Measurements from ENCODE around the gene TYMS.

Gene TYMS

DNA sequence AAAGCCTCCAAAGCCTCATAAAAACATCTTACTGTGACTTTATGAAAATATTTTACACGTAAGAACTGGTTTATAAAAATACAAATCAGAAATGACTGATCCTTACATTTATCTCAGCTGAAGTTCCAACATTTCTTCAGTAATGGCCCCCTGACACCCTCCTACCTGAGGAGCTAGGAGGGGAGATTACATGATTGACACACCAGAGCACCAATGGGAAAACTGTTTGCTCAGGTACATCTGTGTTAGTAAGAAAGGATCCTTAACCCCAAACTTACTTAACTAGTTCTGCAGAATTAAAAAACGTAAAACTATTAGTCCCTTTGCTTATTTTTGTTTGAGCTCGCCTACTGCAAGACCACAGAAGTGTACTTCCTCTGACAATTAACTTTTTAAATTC lies 28.0 kb downstream of the TYMS start (continued):
- TF ChIP-seq ZFP30 (CRISPR knock-in tag; IDR thresholded peaks at IDR 0.05): no peak

DNA sequence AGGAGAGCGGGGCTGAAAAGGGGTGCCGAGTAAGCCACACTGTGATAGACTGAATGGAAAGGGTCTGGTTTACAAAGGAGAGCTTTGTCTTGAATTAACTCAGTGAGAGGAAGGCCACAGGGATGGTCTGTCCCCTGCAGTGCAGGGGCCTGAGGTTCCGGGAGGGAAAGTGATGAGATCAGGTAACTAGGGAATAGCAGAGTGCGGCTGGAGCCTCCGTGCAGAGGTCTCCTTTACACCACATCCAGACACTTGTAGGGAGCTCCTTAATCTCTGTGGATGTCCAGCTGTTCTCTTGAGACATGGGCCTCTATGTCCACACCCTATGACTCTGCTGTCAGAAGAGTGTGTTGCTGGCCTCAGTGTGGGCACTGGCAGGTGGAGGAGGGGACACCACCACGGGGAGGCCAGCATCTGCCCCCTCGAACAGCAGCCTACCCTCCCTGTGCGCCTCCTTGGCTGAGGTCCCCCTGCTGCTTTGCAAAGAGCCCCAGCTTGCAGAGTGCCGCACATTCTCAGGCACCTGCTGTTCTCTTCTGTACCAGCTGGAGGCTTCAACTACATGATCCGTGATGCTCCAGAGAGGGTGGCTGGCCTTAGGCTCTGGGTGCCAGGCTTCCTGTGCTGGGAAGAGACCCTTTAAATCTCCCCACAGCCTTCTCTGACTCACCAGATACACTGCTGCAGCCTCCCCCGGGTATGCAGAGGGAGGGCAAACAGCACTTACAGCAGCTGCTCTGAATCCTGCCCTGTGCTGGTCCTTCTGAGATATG lies 29.1 kb downstream of the TYMS start:
- ATAC-seq: peak; percentile 18; the same call in 1 of the 3 replicates
- no peak for TF ChIP-seq BACH2 (CRISPR knock-in tag; IDR thresholded peaks at IDR 0.05; ENCODE audit: borderline replicate concordance)
- no peak for TF ChIP-seq TOX (CRISPR knock-in tag; IDR thresholded peaks at IDR 0.05; ENCODE audit: borderline replicate concordance)
- no peak for TF ChIP-seq PPARA (CRISPR knock-in tag; IDR thresholded peaks at IDR 0.05; ENCODE audit: borderline replicate concordance)
- TF ChIP-seq, protein P1, sequence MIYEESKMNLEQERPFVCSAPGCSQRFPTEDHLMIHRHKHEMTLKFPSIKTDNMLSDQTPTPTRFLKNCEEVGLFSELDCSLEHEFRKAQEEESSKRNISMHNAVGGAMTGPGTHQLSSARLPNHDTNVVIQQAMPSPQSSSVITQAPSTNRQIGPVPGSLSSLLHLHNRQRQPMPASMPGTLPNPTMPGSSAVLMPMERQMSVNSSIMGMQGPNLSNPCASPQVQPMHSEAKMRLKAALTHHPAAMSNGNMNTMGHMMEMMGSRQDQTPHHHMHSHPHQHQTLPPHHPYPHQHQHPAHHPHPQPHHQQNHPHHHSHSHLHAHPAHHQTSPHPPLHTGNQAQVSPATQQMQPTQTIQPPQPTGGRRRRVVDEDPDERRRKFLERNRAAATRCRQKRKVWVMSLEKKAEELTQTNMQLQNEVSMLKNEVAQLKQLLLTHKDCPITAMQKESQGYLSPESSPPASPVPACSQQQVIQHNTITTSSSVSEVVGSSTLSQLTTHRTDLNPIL (CRISPR knock-in tag; IDR thresholded peaks at IDR 0.05; ENCODE audit: low read depth): no peak
- TF ChIP-seq GLIS3 (CRISPR knock-in tag; IDR thresholded peaks at IDR 0.05): no peak
- TF ChIP-seq ZNF8 (CRISPR knock-in tag; IDR thresholded peaks at IDR 0.05): no peak
- no peak for TF ChIP-seq RARB (CRISPR knock-in tag; IDR thresholded peaks at IDR 0.05)

DNA sequence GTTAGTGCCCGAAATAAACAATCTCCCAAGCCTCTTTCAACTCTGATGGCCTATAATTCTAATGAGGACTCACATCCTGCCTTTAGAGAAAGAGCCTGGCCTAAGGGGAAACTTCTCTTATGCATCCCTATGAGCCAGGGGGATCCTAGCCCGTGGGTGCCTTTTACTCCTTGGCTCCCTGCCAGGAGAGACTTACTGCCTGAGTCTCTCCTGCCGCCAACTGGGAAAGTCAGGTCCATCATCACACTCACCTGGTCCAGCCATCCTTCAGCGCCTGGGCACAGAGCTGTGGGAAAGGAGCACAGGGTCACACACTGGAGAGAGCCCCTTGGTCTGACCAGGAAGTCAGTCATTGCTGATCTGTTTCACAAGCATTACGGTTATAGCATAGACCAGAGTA lies 30.9 kb downstream of the TYMS start:
- no peak for TF ChIP-seq GLIS3 (CRISPR knock-in tag; IDR thresholded peaks at IDR 0.05)
- TF ChIP-seq ISL1 (CRISPR knock-in tag; IDR thresholded peaks at IDR 0.05): no peak
- TF ChIP-seq OSR1 (CRISPR knock-in tag; IDR thresholded peaks at IDR 0.05): no peak
- TF ChIP-seq, protein P2, sequence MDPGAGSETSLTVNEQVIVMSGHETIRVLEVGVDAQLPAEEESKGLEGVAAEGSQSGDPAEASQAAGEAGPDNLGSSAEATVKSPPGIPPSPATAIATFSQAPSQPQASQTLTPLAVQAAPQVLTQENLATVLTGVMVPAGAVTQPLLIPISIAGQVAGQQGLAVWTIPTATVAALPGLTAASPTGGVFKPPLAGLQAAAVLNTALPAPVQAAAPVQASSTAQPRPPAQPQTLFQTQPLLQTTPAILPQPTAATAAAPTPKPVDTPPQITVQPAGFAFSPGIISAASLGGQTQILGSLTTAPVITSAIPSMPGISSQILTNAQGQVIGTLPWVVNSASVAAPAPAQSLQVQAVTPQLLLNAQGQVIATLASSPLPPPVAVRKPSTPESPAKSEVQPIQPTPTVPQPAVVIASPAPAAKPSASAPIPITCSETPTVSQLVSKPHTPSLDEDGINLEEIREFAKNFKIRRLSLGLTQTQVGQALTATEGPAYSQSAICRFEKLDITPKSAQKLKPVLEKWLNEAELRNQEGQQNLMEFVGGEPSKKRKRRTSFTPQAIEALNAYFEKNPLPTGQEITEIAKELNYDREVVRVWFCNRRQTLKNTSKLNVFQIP (CRISPR knock-in tag; IDR thresholded peaks at IDR 0.05; ENCODE audit: borderline replicate concordance, low read depth): no peak
- TF ChIP-seq, protein P1 (CRISPR knock-in tag; IDR thresholded peaks at IDR 0.05; ENCODE audit: low read depth): no peak
- no peak for TF ChIP-seq ZFP30 (CRISPR knock-in tag; IDR thresholded peaks at IDR 0.05)
- TF ChIP-seq ZNF565 (CRISPR knock-in tag; conservative IDR thresholded peaks at IDR 0.05; ENCODE audit: low read depth): no peak
- no peak for TF ChIP-seq TOX (CRISPR knock-in tag; IDR thresholded peaks at IDR 0.05; ENCODE audit: borderline replicate concordance)
- TF ChIP-seq ZNF8 (CRISPR knock-in tag; IDR thresholded peaks at IDR 0.05): no peak
- no peak for TF ChIP-seq ESRRG (CRISPR knock-in tag; IDR thresholded peaks at IDR 0.05)
- no peak for TF ChIP-seq PPARA (CRISPR knock-in tag; IDR thresholded peaks at IDR 0.05; ENCODE audit: borderline replicate concordance)
- TF ChIP-seq, protein P3, sequence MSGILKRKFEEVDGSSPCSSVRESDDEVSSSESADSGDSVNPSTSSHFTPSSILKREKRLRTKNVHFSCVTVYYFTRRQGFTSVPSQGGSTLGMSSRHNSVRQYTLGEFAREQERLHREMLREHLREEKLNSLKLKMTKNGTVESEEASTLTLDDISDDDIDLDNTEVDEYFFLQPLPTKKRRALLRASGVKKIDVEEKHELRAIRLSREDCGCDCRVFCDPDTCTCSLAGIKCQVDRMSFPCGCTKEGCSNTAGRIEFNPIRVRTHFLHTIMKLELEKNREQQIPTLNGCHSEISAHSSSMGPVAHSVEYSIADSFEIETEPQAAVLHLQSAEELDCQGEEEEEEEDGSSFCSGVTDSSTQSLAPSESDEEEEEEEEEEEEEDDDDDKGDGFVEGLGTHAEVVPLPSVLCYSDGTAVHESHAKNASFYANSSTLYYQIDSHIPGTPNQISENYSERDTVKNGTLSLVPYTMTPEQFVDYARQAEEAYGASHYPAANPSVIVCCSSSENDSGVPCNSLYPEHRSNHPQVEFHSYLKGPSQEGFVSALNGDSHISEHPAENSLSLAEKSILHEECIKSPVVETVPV (CRISPR knock-in tag; IDR thresholded peaks at IDR 0.05): no peak
- no peak for TF ChIP-seq TCF4 (CRISPR knock-in tag; IDR thresholded peaks at IDR 0.05; ENCODE audit: borderline replicate concordance)
- ATAC-seq: no peak

DNA sequence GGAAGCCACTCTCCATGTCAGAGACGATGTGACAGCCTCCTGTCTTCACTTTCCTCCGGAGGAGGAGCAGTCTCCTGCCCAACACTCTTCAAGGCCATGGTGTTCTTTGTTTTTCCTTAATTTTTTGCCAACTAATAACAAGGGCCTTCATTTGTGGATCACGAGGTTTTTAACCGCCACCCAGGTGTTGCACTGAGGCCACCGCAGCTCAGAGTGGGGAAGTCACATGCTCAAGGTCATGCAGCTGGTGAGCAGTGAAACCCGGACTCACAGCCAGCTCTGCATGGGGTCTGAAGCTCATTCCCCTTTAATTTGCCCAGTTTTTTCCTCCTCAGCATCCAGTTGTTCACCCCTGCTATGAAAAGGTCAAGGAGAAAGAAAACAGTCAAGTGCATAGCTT lies 35.4 kb downstream of the TYMS start:
- TF ChIP-seq, protein P3 (CRISPR knock-in tag; IDR thresholded peaks at IDR 0.05): no peak
- no peak for TF ChIP-seq ZFP30 (CRISPR knock-in tag; IDR thresholded peaks at IDR 0.05)
- no peak for ATAC-seq

DNA sequence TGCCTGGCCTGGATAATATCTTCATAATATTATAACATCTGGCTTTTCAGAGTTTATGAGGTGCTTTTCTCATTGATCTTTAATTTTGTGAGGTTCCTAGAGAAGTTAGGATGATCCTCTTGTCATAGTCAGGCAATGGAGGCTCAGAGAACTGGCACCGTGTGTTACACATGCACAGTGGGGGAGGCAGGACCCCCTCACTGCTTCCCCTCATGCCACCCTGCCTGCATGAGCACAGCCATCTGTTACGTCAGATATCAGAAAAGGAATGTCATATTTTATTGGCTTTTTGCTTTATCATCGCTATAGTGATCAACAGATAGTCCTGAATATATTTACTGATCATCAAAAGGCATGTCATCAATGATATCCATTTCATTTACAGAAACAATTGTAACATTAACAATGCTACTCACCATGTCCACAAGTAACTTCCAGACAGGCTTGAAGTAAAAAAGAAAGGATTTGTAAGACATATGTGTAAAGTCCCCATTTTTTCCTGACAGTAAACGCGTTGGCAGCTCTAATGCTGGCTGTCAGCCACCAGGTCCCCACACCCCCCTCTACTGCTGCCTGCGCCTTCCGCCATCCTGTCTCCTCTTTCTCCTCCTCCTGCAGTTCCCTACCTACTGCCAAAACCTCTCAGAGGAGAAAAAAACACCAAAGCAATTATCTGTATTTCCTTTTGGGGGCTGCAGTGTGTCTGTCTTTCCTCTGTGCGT lies 36.2 kb downstream of the TYMS start:
- ATAC-seq: no peak
- TF ChIP-seq, protein P1 (CRISPR knock-in tag; IDR thresholded peaks at IDR 0.05; ENCODE audit: low read depth): no peak
- no peak for TF ChIP-seq TOX (CRISPR knock-in tag; IDR thresholded peaks at IDR 0.05; ENCODE audit: borderline replicate concordance)
- TF ChIP-seq ARNTL (CRISPR knock-in tag; IDR thresholded peaks at IDR 0.05; ENCODE audit: borderline replicate concordance, low read depth): no peak
- no peak for TF ChIP-seq PPARA (CRISPR knock-in tag; IDR thresholded peaks at IDR 0.05; ENCODE audit: borderline replicate concordance)
- TF ChIP-seq ZNF70 (CRISPR knock-in tag; IDR thresholded peaks at IDR 0.05): no peak
- TF ChIP-seq GLIS3 (CRISPR knock-in tag; IDR thresholded peaks at IDR 0.05): no peak
- no peak for TF ChIP-seq ZNF565 (CRISPR knock-in tag; conservative IDR thresholded peaks at IDR 0.05; ENCODE audit: low read depth)
- TF ChIP-seq, protein P4, sequence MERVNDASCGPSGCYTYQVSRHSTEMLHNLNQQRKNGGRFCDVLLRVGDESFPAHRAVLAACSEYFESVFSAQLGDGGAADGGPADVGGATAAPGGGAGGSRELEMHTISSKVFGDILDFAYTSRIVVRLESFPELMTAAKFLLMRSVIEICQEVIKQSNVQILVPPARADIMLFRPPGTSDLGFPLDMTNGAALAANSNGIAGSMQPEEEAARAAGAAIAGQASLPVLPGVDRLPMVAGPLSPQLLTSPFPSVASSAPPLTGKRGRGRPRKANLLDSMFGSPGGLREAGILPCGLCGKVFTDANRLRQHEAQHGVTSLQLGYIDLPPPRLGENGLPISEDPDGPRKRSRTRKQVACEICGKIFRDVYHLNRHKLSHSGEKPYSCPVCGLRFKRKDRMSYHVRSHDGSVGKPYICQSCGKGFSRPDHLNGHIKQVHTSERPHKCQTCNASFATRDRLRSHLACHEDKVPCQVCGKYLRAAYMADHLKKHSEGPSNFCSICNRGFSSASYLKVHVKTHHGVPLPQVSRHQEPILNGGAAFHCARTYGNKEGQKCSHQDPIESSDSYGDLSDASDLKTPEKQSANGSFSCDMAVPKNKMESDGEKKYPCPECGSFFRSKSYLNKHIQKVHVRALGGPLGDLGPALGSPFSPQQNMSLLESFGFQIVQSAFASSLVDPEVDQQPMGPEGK (CRISPR knock-in tag; IDR thresholded peaks at IDR 0.05; ENCODE audit: borderline replicate concordance): no peak
- TF ChIP-seq ZFP3 (CRISPR knock-in tag; IDR thresholded peaks at IDR 0.05): no peak
- TF ChIP-seq BACH2 (CRISPR knock-in tag; IDR thresholded peaks at IDR 0.05; ENCODE audit: borderline replicate concordance): no peak
